ENCODE measurements around the gene TGM2. TPM values are rescaled to one million over a fixed set of nuclear protein-coding genes. Genes with fewer than 3 reads are reported as not detected.

Gene TGM2
- total RNA-seq, 1 donor from 2014 or later = 143 TPM

GRCh38 chr20:38177201-38177600 is 12.1 kb upstream of the TGM2 start:
- no peak for DNase-seq (ENCODE audit: low spot score)

GRCh38 chr20:38175304-38176180 is 10.5 kb upstream of the TGM2 start:
- DNase-seq (ENCODE audit: low spot score) = no peak

- no peak for DNase-seq (ENCODE audit: low spot score)
Measured at GRCh38 chr20:38173237-38174156, 8.4 kb upstream of the TGM2 start.

- DNase-seq (ENCODE audit: low spot score) = no peak
Measured at GRCh38 chr20:38172408-38172807, 7.3 kb upstream of the TGM2 start.

GRCh38 chr20:38171675-38172043 is 6.6 kb upstream of the TGM2 start:
- no peak for DNase-seq (ENCODE audit: low spot score)

GRCh38 chr20:38170826-38171674 is 6.0 kb upstream of the TGM2 start:
- no peak for DNase-seq (ENCODE audit: low spot score)

GRCh38 chr20:38170219-38170825 is 5.3 kb upstream of the TGM2 start:
- no peak for DNase-seq (ENCODE audit: low spot score)

GRCh38 chr20:38169636-38170193 is 4.6 kb upstream of the TGM2 start:
- no peak for DNase-seq (ENCODE audit: low spot score)

- DNase-seq (ENCODE audit: low spot score) = no peak
Measured at GRCh38 chr20:38168791-38169589, 3.9 kb upstream of the TGM2 start.

- no peak for DNase-seq (ENCODE audit: low spot score)
Measured at GRCh38 chr20:38167851-38168760, 3.0 kb upstream of the TGM2 start.

GRCh38 chr20:38167328-38167850 is 2.3 kb upstream of the TGM2 start:
- no peak for DNase-seq (ENCODE audit: low spot score)

- no peak for DNase-seq (ENCODE audit: low spot score)
Measured at GRCh38 chr20:38166703-38167233, 1.7 kb upstream of the TGM2 start.

GRCh38 chr20:38165966-38166702 is 1.1 kb upstream of the TGM2 start:
- DNase-seq (ENCODE audit: low spot score) = no peak

- DNase-seq (ENCODE audit: low spot score) = no peak
Measured at GRCh38 chr20:38164624-38165088, 414 bp downstream of the TGM2 start.

GRCh38 chr20:38164069-38164468 is 1.0 kb downstream of the TGM2 start:
- DNase-seq (ENCODE audit: low spot score) = no peak

GRCh38 chr20:38162878-38163875 is 1.9 kb downstream of the TGM2 start:
- no peak for DNase-seq (ENCODE audit: low spot score)
